ENCODE measurements around the gene BRD2. TPM values are rescaled to one million over a fixed set of nuclear protein-coding genes. Genes with fewer than 3 reads are reported as not detected.

BRD2 gene
- total RNA-seq, 2 donors from 2014 or later: 409 to 459 TPM

GRCh38 chr6:33023536-33023935, 55.1 kb downstream of the BRD2 start:
- H3K27ac Mint-ChIP-seq: no peak overlapping the region

GRCh38 chr6:33024521-33024920, 56.1 kb downstream of the BRD2 start:
- H3K4me1 Mint-ChIP-seq: peaks cover 14% of the 10 kb centered on the region
- H3K4me3 Mint-ChIP-seq: no peak overlapping the region
- no peak overlapping the region for H3K27ac Mint-ChIP-seq

More at GRCh38 chr6:33023536-33023935, 55.1 kb downstream of the BRD2 start:
- Mint-ChIP-seq H3K27me3 (no peaks in the 10 kb centered on the region), H3K4me1 (peaks cover 17% of the 10 kb centered on the region), H3K4me3 (no peak overlapping the region), H3K36me3 (ENCODE audit: low read depth) (peaks cover 2% of the 10 kb centered on the region)
- H3K9me3 ChIP-seq (ENCODE audit: control insufficient read depth, low read length, poor library complexity, severe bottlenecking): no peaks in the 10 kb centered on the region
- ATAC-seq (no peak), DNase-seq (no peak)

GRCh38 chr6:33028220-33028849, 59.9 kb downstream of the BRD2 start:
- H3K9me3 ChIP-seq (ENCODE audit: control insufficient read depth, low read length, poor library complexity, severe bottlenecking): no peaks in the 10 kb centered on the region
- peaks cover 16% of the 10 kb centered on the region for H3K27me3 Mint-ChIP-seq

More at GRCh38 chr6:33024521-33024920, 56.1 kb downstream of the BRD2 start:
- no peak for ATAC-seq
- no peaks in the 10 kb centered on the region for H3K9me3 ChIP-seq (ENCODE audit: control insufficient read depth, low read length, poor library complexity, severe bottlenecking)
- H3K27me3 Mint-ChIP-seq: peaks cover 5% of the 10 kb centered on the region
- no peak for DNase-seq
- H3K36me3 Mint-ChIP-seq (ENCODE audit: low read depth): peaks cover 2% of the 10 kb centered on the region

GRCh38 chr6:33029328-33030184, 61.2 kb downstream of the BRD2 start:
- no peaks in the 10 kb centered on the region for H3K9me3 ChIP-seq (ENCODE audit: control insufficient read depth, low read length, poor library complexity, severe bottlenecking)
- Mint-ChIP-seq H3K27me3 (peaks cover 25% of the 10 kb centered on the region), H3K27ac (peak overlapping the region; percentile 89), H3K4me1 (peaks cover 9% of the 10 kb centered on the region), H3K36me3 (ENCODE audit: low read depth) (no peaks in the 10 kb centered on the region), H3K4me3 (peak overlapping the region; percentile 76)
- peak; percentile 84 for ATAC-seq
- no peak for DNase-seq

More at GRCh38 chr6:33028220-33028849, 59.9 kb downstream of the BRD2 start:
- ATAC-seq (no peak), DNase-seq (no peak)
- no peaks in the 10 kb centered on the region for H3K36me3 Mint-ChIP-seq (ENCODE audit: low read depth)
- no peak overlapping the region for H3K4me3 Mint-ChIP-seq
- H3K4me1 Mint-ChIP-seq: peaks cover 9% of the 10 kb centered on the region
- H3K27ac Mint-ChIP-seq: peak overlapping the region; percentile 89

GRCh38 chr6:33030245-33030644, 61.9 kb downstream of the BRD2 start:
- peak overlapping the region; percentile 89 for H3K27ac Mint-ChIP-seq
- peaks cover 9% of the 10 kb centered on the region for H3K4me1 Mint-ChIP-seq
- peaks cover 28% of the 10 kb centered on the region for H3K27me3 Mint-ChIP-seq
- no peaks in the 10 kb centered on the region for H3K9me3 ChIP-seq (ENCODE audit: control insufficient read depth, low read length, poor library complexity, severe bottlenecking)
- H3K36me3 Mint-ChIP-seq (ENCODE audit: low read depth): no peaks in the 10 kb centered on the region
- no peak for DNase-seq
- ATAC-seq: no peak
- H3K4me3 Mint-ChIP-seq: no peak overlapping the region

Other genes starting within 250 kb of the BRD2 start
- 1 to 10 TPM in 1 of 2 donors, under 1 TPM in 1; 0.70 to 3.4 TPM for gene HLA-DQA2, start 227.2 kb upstream of the BRD2 start, total RNA-seq
- 1 to 10 TPM; 1.1 to 8.3 TPM for gene HLA-DQB2, start 205.1 kb upstream of the BRD2 start, total RNA-seq
- gene HLA-DOB, start 151.6 kb upstream of the BRD2 start, total RNA-seq: 1 to 10 TPM; 2.3 to 6.6 TPM
- gene TAP2, start 129.9 kb upstream of the BRD2 start, total RNA-seq: 100 to 1,000 TPM in 1 of 2 donors, 10 to 100 TPM in 1; 92.6 to 103 TPM
- 100 to 1,000 TPM; 131 to 139 TPM for gene PSMB8, start 124.5 kb upstream of the BRD2 start, total RNA-seq
- gene TAP1, start 114.9 kb upstream of the BRD2 start, total RNA-seq: 100 to 1,000 TPM; 119 to 125 TPM
- 100 to 1,000 TPM in 1 of 2 donors, 10 to 100 TPM in 1; 70.5 to 121 TPM for gene PSMB9, start 114.4 kb upstream of the BRD2 start, total RNA-seq
- 10 to 100 TPM; 11.1 to 23.3 TPM for gene HLA-DMB, start 27.6 kb upstream of the BRD2 start, total RNA-seq
- gene HLA-DMA, start 15.5 kb upstream of the BRD2 start, total RNA-seq: 10 to 100 TPM; 20.9 to 23.4 TPM
- gene HLA-DOA, start 41.0 kb downstream of the BRD2 start, total RNA-seq: 1 to 10 TPM; 2.6 to 5.1 TPM
- gene HLA-DPA1, start 105.1 kb downstream of the BRD2 start, total RNA-seq: 10 to 100 TPM; 62.0 to 71.2 TPM
- gene HLA-DPB1, start 107.4 kb downstream of the BRD2 start, total RNA-seq: 10 to 100 TPM; 67.7 to 77.4 TPM
- under 1 TPM; 0.52 to 0.89 TPM for gene COL11A2, start 223.9 kb downstream of the BRD2 start, total RNA-seq
- 10 to 100 TPM; 51.0 to 64.4 TPM for gene RXRB, start 232.1 kb downstream of the BRD2 start, total RNA-seq
- gene SLC39A7, start 232.3 kb downstream of the BRD2 start, total RNA-seq: 10 to 100 TPM; 22.4 to 25.8 TPM
- gene HSD17B8, start 236.1 kb downstream of the BRD2 start, total RNA-seq: 10 to 100 TPM in 1 of 2 donors, 1 to 10 TPM in 1; 7.6 to 11.9 TPM
- 10 to 100 TPM; 27.9 to 28.2 TPM for gene RING1, start 239.9 kb downstream of the BRD2 start, total RNA-seq

All from T-helper 17 cell (primary cell).